Activated T-helper 1 cell treated with Interleukin-2 at 50 U/mL for 16 hours (primary cell): ENCODE measurements around the gene TBC1D1.
"Not testable (repeated sequence)": the region's sequence is repeated elsewhere in the genome, so short reads cannot be mapped to it uniquely, and the experiment has no call there.

Experiments used
- DNase-seq: peaks from one replicate; pipeline ENCODE4 v3.0.0-alpha.2; 2020; ENCODE audit warnings: low read depth

Gene TBC1D1

GRCh38 chr4:37891260-37892159 is 626 bp downstream of the TBC1D1 start:
- peak; percentile 38 for DNase-seq

- DNase-seq = no peak
Measured at GRCh38 chr4:37892641-37893040, 1.8 kb downstream of the TBC1D1 start.

GRCh38 chr4:37893164-37893563 is 2.3 kb downstream of the TBC1D1 start:
- no peak for DNase-seq

GRCh38 chr4:37895271-37895670 is 4.4 kb downstream of the TBC1D1 start:
- DNase-seq = no peak

- no peak for DNase-seq
Measured at GRCh38 chr4:37896206-37896860, 5.4 kb downstream of the TBC1D1 start.

GRCh38 chr4:37902212-37902611 is 11.3 kb downstream of the TBC1D1 start:
- no peak for DNase-seq

GRCh38 chr4:37902738-37903693 is 12.1 kb downstream of the TBC1D1 start:
- no peak for DNase-seq

GRCh38 chr4:37903901-37904300 is 13.0 kb downstream of the TBC1D1 start:
- DNase-seq = no peak

GRCh38 chr4:37904824-37905223 is 13.9 kb downstream of the TBC1D1 start:
- no peak for DNase-seq

GRCh38 chr4:37905533-37906169 is 14.8 kb downstream of the TBC1D1 start:
- DNase-seq = no peak

- DNase-seq = no peak
Measured at GRCh38 chr4:37908488-37909331, 17.8 kb downstream of the TBC1D1 start.

GRCh38 chr4:37909332-37910090 is 18.6 kb downstream of the TBC1D1 start:
- DNase-seq = no peak

- no peak for DNase-seq
Measured at GRCh38 chr4:37910091-37910486, 19.2 kb downstream of the TBC1D1 start.

GRCh38 chr4:37914539-37914938 is 23.7 kb downstream of the TBC1D1 start:
- no peak for DNase-seq

- no peak for DNase-seq
Measured at GRCh38 chr4:37917388-37917787, 26.5 kb downstream of the TBC1D1 start.

GRCh38 chr4:37918653-37919052 is 27.8 kb downstream of the TBC1D1 start:
- DNase-seq = no peak

GRCh38 chr4:37922328-37922727 is 31.4 kb downstream of the TBC1D1 start:
- no peak for DNase-seq

- DNase-seq = not testable (repeated sequence)
Measured at GRCh38 chr4:37923089-37923488, 32.2 kb downstream of the TBC1D1 start.

GRCh38 chr4:37924946-37925345 is 34.1 kb downstream of the TBC1D1 start:
- DNase-seq = no peak

GRCh38 chr4:37927434-37927833 is 36.5 kb downstream of the TBC1D1 start:
- no peak for DNase-seq
